Fibroblast of lung (primary cell): ENCODE data around the gene GNPAT.

Source experiments
- EZH2 ChIP-seq: IDR thresholded peaks from 2 replicates; pipeline ENCODE4 v1.5.1; 2012; ENCODE audit warnings: low read length, control low read depth, mild to moderate bottlenecking; ENCODE audit errors: missing control alignments
- TF ChIP-seq, protein P1 (sequence below), 2 donors: IDR thresholded peaks in 1 of 2; conservative IDR thresholded peaks in 1 of 2; 1 replicate in 1 of 2; 2 replicates in 1 of 2; pipeline ENCODE4 v1.5.1; 2011 to 2012; ENCODE audit warnings: low read length in 2 of 2, control low read depth in 1 of 2, inconsistent platforms in 1 of 2, low read depth in 1 of 2, mild to moderate bottlenecking in 1 of 2

- TF ChIP-seq, protein P1, sequence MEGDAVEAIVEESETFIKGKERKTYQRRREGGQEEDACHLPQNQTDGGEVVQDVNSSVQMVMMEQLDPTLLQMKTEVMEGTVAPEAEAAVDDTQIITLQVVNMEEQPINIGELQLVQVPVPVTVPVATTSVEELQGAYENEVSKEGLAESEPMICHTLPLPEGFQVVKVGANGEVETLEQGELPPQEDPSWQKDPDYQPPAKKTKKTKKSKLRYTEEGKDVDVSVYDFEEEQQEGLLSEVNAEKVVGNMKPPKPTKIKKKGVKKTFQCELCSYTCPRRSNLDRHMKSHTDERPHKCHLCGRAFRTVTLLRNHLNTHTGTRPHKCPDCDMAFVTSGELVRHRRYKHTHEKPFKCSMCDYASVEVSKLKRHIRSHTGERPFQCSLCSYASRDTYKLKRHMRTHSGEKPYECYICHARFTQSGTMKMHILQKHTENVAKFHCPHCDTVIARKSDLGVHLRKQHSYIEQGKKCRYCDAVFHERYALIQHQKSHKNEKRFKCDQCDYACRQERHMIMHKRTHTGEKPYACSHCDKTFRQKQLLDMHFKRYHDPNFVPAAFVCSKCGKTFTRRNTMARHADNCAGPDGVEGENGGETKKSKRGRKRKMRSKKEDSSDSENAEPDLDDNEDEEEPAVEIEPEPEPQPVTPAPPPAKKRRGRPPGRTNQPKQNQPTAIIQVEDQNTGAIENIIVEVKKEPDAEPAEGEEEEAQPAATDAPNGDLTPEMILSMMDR (conservative IDR thresholded peaks at IDR 0.05 in 1 of 2, IDR thresholded peaks at IDR 0.05 in 1 of 2; ENCODE audit: low read depth in 1 of 2, low read length in 2 of 2): no peak
- TF ChIP-seq EZH2: no peak
These were observed 46.0 kb upstream of the GNPAT start for GRCh38 chr1:231194843-231195516.
